Activated CD4-positive, alpha-beta T cell treated with anti-CD3 and anti-CD28 coated beads, Interleukin-2, amount 10 ng/mL, durations not matched to agents 7 days and 5 days (primary cell): ENCODE measurements around the gene STK32C. TPM values are rescaled to one million over a fixed set of nuclear protein-coding genes. Genes with fewer than 3 reads are reported as not detected.
A peak's percentile ranks its signal among the peaks of the same experiment; 100 is the strongest.

ENCODE experiments used
- CTCF ChIA-PET: fragments of 350-600 bp; sonication (Branson Sonifier 250); formaldehyde crosslinking; loops from one replicate; lab custom pipeline; 2021; ENCODE audit warnings: antibody characterized with exemption; lab: Charles Lee
- POLR2A ChIA-PET: fragments of 350-600 bp; sonication (Branson Sonifier 250); formaldehyde crosslinking; loops from one replicate; lab custom pipeline; 2021; ENCODE audit warnings: antibody characterized with exemption; lab: Charles Lee
- DNase-seq: peaks from one replicate; pipeline ENCODE4 v3.0.0-alpha.2; 2020
- H3K27ac Mint-ChIP-seq: one replicate; pipeline ENCODE4 v1.8.0; 2021; ENCODE audit warnings: mild to moderate bottlenecking, moderate library complexity, mixed read lengths
- H3K27me3 Mint-ChIP-seq: one replicate; pipeline ENCODE4 v1.8.0; 2021; ENCODE audit warnings: mixed read lengths
- H3K36me3 Mint-ChIP-seq: one replicate; pipeline ENCODE4 v1.8.0; 2021; ENCODE audit warnings: low read depth, mixed read lengths
- H3K4me1 Mint-ChIP-seq: one replicate; pipeline ENCODE4 v1.8.0; 2021; ENCODE audit warnings: mixed read lengths
- H3K4me3 Mint-ChIP-seq: one replicate; pipeline ENCODE4 v1.8.0; 2021; ENCODE audit warnings: mild to moderate bottlenecking, moderate library complexity, mixed read lengths
- H3K9me3 Mint-ChIP-seq: one replicate; pipeline ENCODE4 v1.8.0; 2021; ENCODE audit warnings: mixed read lengths
- total RNA-seq, 2 experiments: library from RNA; stranded (reverse); gene quantifications; one replicate each; pipeline ENCODE4 v1.2.3, GENCODE V29; 2021

STK32C gene
- total RNA-seq, 2 experiments from 2014 or later = 11.1 to 15.2 TPM

DNA sequence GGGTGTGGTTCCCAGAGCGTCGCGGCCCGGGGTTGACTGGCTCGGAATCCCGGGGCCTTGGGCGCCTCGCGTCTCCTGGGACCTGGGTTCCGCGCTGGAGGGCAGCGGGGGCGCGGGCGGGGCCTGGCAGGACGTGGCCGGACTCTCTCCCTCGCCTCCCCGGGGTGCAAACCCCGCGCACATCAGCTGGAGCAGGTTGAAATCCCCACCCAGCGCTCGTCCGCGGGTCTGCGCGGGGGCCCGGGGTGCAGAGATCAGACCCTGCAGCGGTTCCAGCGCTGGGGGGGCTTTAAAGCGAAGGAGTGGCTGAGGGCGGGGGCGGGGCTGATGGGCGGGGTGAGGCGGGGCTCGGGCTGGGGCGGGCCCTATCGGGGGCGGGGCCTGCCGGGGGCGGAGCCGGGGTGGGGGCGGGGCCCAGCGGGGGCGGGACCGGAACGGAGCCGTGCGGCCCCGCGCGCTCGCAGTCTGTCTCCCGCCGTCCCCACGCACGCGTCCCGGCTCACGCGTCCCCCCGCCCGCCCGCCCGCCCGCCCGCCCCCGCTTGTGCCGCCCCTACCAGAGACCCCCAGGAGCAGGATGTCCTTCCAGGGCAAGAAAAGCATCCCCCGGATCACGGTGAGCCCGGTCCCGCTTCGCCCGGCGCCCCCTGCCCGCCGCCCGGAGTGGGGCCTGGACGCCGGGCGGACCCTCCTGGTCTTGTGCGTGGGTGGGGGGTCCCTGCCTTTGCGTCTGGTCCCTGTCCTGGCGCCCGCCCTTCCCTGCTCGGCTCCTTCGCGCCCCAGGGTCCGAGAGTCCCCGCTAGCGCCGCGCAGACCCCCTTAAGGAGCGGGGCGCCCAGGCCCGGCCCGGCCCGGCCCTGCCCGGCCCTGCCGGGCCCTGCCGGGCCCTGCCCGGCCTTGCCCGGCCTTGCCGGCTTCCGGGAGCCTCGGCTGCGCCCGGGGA is 121.0 kb downstream of the STK32C start, which contains the start of gene DPYSL4:
TSS of gene DPYSL4 (plus strand) at position 461 of the 942 bp plus-strand sequence. CDS start at position 577, 116 bp downstream.
- peaks cover 3% of the 10 kb centered on the region for H3K9me3 Mint-ChIP-seq
- peaks cover 3% of the 10 kb centered on the region for H3K4me1 Mint-ChIP-seq
- H3K27me3 Mint-ChIP-seq = peaks cover 46% of the 10 kb centered on the region
- H3K4me3 Mint-ChIP-seq = no peak within 1 kb of the TSS
- H3K36me3 Mint-ChIP-seq = no peaks in the 10 kb centered on the region
- no peak within 1 kb of the TSS for H3K27ac Mint-ChIP-seq
- ChIA-PET CTCF (interaction anchor here (0.9 kb wide), 1 partner anchor 13 kb away, joined by 3 read pairs; no protein-coding TSS in a partner anchor), POLR2A (no interaction called here)
- DNase-seq = no peak

DNA sequence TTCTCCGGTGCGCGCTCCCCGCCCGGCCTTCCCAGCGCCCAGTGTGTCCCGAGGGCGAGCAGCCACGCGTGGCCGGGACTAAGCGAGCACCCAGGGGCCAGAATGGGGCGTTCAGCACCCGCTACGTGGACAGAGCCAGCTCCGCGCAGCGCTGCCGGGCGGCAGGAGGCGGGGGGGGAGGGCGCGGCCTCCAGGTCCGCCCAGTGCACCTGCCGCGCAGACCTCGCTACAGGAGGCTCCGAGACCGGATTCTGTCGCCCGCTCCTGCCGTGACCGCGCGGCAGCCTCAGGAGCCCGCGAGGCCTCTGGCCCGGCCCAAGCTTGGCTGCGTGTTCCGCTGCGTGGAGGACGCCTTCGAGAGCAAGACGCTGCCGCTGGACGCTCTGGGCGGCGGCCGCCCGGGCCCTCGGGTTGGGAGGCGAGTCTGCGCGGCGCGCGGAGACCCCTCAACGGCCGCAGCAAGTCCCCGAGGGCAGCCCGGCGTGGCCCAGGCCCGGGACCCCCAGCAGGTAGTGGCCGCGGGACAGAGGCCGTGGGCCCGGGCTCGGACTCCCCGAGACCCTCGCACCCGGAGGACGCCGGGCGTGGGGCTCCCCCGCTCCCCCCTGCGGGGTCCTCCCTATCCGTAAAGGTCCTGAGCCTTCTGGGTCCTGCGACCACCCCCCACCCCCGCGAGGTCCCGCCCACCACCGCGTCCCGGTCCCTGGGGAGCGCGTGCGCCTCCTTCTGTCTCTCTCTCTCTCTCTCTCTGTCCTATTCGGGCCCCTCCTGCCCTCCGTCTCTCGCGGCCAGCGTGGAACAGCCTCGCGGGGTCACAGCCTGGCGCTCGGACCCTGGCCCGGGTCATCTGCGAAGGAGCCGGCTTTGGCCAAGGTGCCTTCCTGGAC is 121.9 kb downstream of the STK32C start:
- peak; percentile 54 for DNase-seq
- no peak overlapping the region for H3K27ac Mint-ChIP-seq
- CTCF ChIA-PET = no interaction called here
- POLR2A ChIA-PET = no interaction called here
- peaks cover 46% of the 10 kb centered on the region for H3K27me3 Mint-ChIP-seq
- no peak overlapping the region for H3K4me3 Mint-ChIP-seq
- peaks cover 3% of the 10 kb centered on the region for H3K4me1 Mint-ChIP-seq
- H3K36me3 Mint-ChIP-seq = no peaks in the 10 kb centered on the region
- H3K9me3 Mint-ChIP-seq = peaks cover 5% of the 10 kb centered on the region

DNA sequence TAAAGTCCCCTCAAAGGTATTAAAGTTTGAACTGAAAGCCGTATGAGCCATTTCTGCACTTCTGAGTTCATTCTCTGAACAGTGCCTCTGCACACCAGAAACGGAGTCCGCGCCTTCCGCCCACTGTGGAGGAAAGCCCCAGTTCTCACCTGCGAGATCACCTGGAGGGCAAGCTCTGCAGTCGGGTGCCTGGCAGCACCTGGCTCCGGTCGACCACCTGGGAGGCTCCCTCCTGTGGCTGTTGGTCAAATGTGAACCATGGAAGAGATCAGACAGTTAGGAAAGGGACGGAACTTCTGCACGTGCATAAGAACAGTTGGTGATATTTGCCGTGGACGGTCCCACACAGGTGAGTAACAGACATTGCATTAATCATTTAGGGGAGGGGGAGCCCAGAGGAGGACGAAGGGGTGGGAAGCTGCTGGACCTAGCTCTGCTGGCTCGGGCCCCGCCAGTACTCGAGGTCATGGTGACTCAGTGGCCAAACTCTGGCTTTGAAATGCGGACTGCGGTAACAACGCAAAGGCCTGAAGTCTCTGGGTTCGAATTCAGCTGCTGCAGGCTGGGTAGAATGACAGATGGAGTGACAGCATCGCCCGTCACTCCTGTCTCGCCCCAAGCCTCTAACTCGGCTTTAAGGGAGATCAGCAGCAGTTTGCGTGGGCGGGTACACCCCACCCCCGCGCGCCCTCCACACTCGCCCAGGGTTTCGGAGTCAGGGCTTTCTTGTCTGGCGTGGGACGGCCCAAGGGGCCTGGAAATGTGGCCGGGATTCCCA is 122.7 kb downstream of the STK32C start:
- CTCF ChIA-PET = interaction anchor here (0.8 kb wide), 1 partner anchor 14 kb away, joined by 4 read pairs; no protein-coding TSS in a partner anchor
- H3K27me3 Mint-ChIP-seq = peaks cover 44% of the 10 kb centered on the region
- no peaks in the 10 kb centered on the region for H3K36me3 Mint-ChIP-seq
- peaks cover 3% of the 10 kb centered on the region for H3K4me1 Mint-ChIP-seq
- no peak overlapping the region for H3K4me3 Mint-ChIP-seq
- DNase-seq = no peak
- H3K27ac Mint-ChIP-seq = no peak overlapping the region
- POLR2A ChIA-PET = no interaction called here
- H3K9me3 Mint-ChIP-seq = peaks cover 5% of the 10 kb centered on the region

DNA sequence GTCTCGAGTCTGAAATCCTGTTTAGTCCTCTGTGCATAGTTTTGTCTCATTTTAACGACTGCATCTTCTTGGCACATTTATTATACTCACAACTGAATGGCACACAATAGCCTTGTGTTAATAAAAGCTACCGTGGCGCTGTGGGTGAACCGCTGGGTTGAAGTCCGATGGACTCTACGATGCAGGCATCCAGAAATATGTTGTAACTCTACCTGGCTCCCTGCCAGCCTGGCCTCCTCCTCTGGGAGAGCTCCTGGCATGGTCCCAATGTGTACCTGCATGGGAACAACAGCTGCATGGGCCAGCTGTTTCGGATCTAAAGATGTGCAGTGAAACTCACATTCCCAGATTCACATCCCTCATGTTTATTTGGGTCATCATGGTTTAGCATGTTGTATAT is 124.7 kb downstream of the STK32C start:
- POLR2A ChIA-PET = no interaction called here
- H3K9me3 Mint-ChIP-seq = peaks cover 5% of the 10 kb centered on the region
- no peak overlapping the region for H3K4me3 Mint-ChIP-seq
- peaks cover 3% of the 10 kb centered on the region for H3K4me1 Mint-ChIP-seq
- no peaks in the 10 kb centered on the region for H3K36me3 Mint-ChIP-seq
- DNase-seq = no peak
- no peak overlapping the region for H3K27ac Mint-ChIP-seq
- CTCF ChIA-PET = no interaction called here
- H3K27me3 Mint-ChIP-seq = peaks cover 24% of the 10 kb centered on the region

DNA sequence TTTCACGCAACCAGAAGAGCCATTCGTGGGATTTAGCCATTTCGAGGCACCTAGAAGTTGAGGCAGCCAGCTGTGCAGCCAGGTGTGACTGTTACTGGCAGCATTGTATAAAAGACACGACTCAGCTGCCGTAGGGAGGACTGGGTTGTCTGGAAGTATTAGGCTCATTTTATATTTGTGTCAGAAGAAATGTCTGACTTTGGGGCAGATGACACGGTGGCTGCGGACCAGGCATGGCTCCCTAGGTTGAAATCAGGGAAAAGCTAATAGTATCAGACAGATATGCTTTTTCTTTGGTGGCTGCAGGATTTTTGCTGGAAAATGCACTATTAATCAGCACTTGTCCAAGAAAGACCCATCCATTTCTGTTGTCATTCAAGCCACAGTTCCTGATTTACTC is 125.2 kb downstream of the STK32C start:
- no peaks in the 10 kb centered on the region for H3K36me3 Mint-ChIP-seq
- DNase-seq = no peak
- no peak overlapping the region for H3K4me3 Mint-ChIP-seq
- CTCF ChIA-PET = no interaction called here
- H3K4me1 Mint-ChIP-seq = peaks cover 3% of the 10 kb centered on the region
- H3K27me3 Mint-ChIP-seq = peaks cover 24% of the 10 kb centered on the region
- POLR2A ChIA-PET = no interaction called here
- H3K27ac Mint-ChIP-seq = no peak overlapping the region
- H3K9me3 Mint-ChIP-seq = peaks cover 5% of the 10 kb centered on the region

DNA sequence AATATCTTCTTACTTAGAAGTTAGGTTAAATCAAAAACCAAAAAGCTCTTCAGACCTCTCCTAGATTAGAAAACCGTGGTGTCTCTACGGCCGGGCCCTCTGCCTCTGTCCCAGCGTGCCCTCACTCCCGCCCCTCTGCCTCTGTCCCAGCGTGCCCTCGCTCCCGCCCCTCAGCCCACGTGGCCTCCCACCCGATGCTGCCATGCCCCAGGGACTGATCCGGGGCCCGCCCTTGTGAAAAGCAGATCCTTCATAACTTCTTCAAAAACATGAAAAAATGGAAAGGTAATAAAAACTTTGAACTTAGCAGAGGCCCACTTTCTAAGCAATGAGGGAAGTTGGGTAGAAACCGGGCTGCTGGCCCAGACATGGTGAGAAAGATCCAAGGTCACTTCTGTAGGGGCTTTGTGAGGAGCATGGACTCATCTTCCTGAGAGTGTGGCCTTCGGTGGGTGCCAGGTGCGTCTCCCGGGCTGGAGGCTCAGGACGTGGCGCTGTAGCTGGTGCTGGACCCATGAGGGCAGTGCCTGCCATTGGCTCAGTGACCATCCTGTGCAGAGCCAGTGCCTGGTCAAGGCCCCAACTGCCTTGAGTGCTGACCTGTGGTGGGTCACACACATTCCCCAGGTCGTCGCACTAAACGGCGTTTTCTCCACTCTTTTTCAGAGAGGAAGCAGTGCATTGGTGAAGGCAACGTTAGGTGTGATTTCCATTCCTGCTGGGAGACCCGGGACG is 125.9 kb downstream of the STK32C start:
- ChIA-PET POLR2A (no interaction called here), CTCF (no interaction called here)
- Mint-ChIP-seq H3K4me3 (no peak overlapping the region), H3K27ac (no peak overlapping the region), H3K27me3 (peaks cover 30% of the 10 kb centered on the region), H3K9me3 (peaks cover 5% of the 10 kb centered on the region), H3K4me1 (peaks cover 3% of the 10 kb centered on the region), H3K36me3 (no peaks in the 10 kb centered on the region)
- no peak for DNase-seq

DNA sequence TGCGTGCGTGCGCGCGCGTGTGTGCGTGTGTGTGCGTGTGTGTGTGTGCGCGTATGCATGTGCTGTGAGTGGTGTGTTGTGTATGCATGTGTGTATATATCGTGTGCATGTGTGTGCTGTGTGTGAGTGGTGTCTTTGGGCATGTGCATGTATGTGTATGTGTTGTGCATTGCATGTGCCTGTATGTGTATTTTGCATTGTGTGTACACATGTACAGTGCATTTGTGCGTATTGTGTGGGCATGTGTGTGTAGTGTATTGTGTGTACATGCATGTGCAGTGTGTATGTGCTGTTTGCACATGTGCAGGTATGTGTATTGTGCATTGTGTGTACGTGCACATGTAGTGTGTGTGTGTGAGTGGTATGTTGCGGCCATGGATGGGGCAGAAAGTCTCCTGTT is 127.0 kb downstream of the STK32C start:
- ChIA-PET POLR2A (no interaction called here), CTCF (no interaction called here)
- Mint-ChIP-seq H3K27me3 (peaks cover 37% of the 10 kb centered on the region), H3K9me3 (peaks cover 5% of the 10 kb centered on the region), H3K4me3 (no peak overlapping the region), H3K4me1 (peaks cover 3% of the 10 kb centered on the region), H3K36me3 (no peaks in the 10 kb centered on the region), H3K27ac (no peak overlapping the region)
- no peak for DNase-seq

DNA sequence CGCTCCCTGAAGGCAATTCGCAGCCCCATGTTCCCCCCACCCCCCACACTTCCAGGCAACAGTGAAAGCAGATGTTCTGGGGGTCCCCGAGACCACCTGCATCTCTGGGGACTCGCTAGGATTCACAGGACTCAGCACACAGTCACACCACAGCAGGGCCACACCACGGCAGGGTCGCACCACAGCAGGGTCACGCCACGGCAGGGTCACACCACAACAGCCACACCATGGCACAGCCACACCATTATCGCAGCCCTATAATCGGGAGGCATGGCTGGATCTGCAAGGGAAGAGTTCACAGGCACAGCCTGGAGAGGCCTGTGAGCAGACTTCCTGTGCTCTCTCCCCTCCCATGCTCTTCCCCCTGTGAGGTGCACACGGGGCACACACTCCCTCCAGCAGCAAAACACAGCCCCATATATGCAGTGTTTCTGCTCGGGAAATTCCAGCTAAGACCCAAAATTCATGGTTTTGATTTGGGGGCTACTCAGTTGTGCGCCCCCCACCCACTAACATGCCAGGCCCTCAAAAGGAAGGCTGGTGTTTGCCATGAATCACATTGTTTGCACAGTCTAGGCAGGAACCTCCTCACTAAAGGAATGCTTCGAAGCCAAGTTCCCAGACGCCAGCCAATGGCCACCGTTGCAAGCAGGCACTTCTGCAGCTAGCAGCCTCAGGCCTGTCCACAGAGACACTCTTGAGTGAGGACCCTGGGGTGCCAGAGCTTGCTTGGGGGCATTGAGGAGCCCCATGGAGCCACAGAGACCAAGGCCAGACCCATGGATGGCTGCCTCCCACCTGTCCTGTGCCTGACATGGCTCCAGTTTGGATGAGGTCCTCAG is 128.0 kb downstream of the STK32C start:
- no peak for DNase-seq
- H3K9me3 Mint-ChIP-seq = peaks cover 8% of the 10 kb centered on the region
- no peaks in the 10 kb centered on the region for H3K36me3 Mint-ChIP-seq
- no peak overlapping the region for H3K4me3 Mint-ChIP-seq
- POLR2A ChIA-PET = no interaction called here
- CTCF ChIA-PET = no interaction called here
- peaks cover 35% of the 10 kb centered on the region for H3K27me3 Mint-ChIP-seq
- H3K27ac Mint-ChIP-seq = peak overlapping the region; percentile 19
- peaks cover under 1% of the 10 kb centered on the region for H3K4me1 Mint-ChIP-seq

DNA sequence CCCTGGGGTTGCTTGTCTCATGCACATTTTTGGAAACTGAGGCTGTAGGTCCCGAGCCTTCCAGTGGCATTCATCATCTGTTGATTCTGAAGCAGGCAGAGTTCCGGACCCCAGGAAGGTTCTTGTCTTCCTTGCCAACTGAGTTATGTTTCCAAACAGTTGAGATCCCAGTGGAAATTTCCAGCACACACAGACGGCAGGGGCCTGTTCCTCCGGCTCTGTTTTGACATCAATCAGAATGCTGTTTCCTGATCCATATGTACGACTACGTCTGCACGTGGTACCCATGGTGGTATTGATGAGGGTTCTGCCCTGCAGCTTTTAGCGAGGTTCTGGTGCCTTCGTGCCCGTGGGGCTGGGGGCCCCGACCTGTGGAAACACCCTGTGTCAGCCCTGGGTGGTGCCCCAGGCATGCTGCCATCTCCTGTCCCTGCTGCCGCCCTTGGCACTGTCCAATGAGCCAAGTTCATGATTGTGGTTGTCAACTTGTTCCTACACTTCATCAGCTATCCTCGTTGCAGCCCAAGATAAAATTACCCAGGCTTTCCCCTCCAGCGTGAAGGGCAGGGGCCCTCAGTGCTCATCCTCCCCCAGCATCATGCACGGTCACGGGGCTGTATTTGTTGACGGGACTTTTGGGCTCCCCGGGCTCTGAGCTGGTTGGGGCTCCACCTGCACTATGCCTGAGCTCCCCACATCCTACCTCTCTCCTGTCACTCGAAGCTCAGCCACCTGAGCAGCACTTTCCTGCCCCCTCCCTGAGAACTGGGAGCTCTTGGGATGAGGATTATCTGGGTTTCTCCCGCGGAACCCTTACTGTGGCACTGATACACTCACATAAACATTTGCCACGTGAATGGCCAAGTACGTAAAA is 128.8 kb downstream of the STK32C start:
- Mint-ChIP-seq H3K36me3 (no peaks in the 10 kb centered on the region), H3K4me1 (no peaks in the 10 kb centered on the region), H3K27ac (peak overlapping the region; percentile 19), H3K27me3 (peaks cover 29% of the 10 kb centered on the region), H3K4me3 (no peak overlapping the region), H3K9me3 (peaks cover 11% of the 10 kb centered on the region)
- POLR2A ChIA-PET = no interaction called here
- CTCF ChIA-PET = no interaction called here
- no peak for DNase-seq

DNA sequence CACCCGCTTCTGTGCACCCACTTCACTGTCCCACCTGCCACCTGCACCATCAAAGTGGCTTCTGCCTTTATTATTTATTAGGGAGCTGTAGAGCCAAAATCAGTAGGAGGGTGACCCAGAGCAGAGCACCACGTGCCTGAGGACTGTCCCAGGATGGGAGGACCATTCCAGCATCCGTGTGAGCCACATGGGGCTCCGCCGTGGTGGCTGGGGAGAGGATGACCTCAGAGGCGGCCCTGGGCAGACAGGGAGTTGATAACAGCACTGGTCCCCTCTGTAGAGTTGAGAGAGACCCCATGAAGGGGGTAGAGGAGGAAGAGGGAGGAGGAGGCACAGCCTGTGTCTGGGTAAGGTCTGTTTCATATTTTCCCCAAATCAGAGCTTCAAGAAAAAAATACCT is 129.7 kb downstream of the STK32C start:
- peaks cover 23% of the 10 kb centered on the region for H3K27me3 Mint-ChIP-seq
- peaks cover 16% of the 10 kb centered on the region for H3K9me3 Mint-ChIP-seq
- CTCF ChIA-PET = no interaction called here

More for the DNA sequence above, 129.7 kb downstream of the STK32C start:
- DNase-seq = no peak
- H3K27ac Mint-ChIP-seq = no peak overlapping the region
- H3K4me1 Mint-ChIP-seq = no peaks in the 10 kb centered on the region
- H3K36me3 Mint-ChIP-seq = peaks cover 4% of the 10 kb centered on the region
- no peak overlapping the region for H3K4me3 Mint-ChIP-seq
- POLR2A ChIA-PET = no interaction called here
